T-helper 1 cell treated with Interleukin-12 subunit alpha and Interleukin-12 subunit beta and Interleukin-4 antibody, amounts not matched to agents 30 ng/mL and 1 ng/mL, for 36 hours (primary cell): Measurements from ENCODE around the gene GRAMD2A. TPM values are rescaled to one million over a fixed set of nuclear protein-coding genes. Genes with fewer than 3 reads are reported as not detected.

Source experiments
- total RNA-seq: library from RNA; stranded (reverse); gene quantifications from 2 replicates; pipeline ENCODE4 v1.2.3, GENCODE V29; 2022

Gene GRAMD2A
- total RNA-seq, 1 donor from 2014 or later, result 0.20 TPM

Other genes starting within 250 kb of the GRAMD2A start
- 9.2 and 11.9 TPM in 2 replicates for gene MYO9A, start 79.6 kb downstream of the GRAMD2A start, total RNA-seq
- gene SENP8, start 79.4 kb downstream of the GRAMD2A start, total RNA-seq, result 0.93 and 1.0 TPM in 2 replicates
- 1,562 and 1,563 TPM in 2 replicates for gene PKM, start 33.4 kb upstream of the GRAMD2A start, total RNA-seq
- 68.2 and 72.0 TPM in 2 replicates for gene PARP6, start 74.8 kb upstream of the GRAMD2A start, total RNA-seq
- gene CELF6, start 122.4 kb upstream of the GRAMD2A start, total RNA-seq, result 0.98 and 1.1 TPM in 2 replicates
- gene HEXA, start 178.2 kb upstream of the GRAMD2A start, total RNA-seq, result 90.3 and 92.7 TPM in 2 replicates
- gene TMEM202, start 200.5 kb upstream of the GRAMD2A start, total RNA-seq, result not detected in 2 replicates